Measurements from ENCODE around the gene FAM83D. TPM values are rescaled to one million over a fixed set of nuclear protein-coding genes. Genes with fewer than 3 reads are reported as not detected.

FAM83D gene
- total RNA-seq, 4 donors from 2014 or later, result 0.93 to 3.2 (median 1.3) TPM

GRCh38 chr20:38883081-38883980 lies 42.9 kb upstream of the FAM83D start:
- DNase-seq (ENCODE audit: low spot score) (no peak), ATAC-seq (ENCODE audit: low FRiP score) (no peak)
- TF ChIP-seq, protein P1, sequence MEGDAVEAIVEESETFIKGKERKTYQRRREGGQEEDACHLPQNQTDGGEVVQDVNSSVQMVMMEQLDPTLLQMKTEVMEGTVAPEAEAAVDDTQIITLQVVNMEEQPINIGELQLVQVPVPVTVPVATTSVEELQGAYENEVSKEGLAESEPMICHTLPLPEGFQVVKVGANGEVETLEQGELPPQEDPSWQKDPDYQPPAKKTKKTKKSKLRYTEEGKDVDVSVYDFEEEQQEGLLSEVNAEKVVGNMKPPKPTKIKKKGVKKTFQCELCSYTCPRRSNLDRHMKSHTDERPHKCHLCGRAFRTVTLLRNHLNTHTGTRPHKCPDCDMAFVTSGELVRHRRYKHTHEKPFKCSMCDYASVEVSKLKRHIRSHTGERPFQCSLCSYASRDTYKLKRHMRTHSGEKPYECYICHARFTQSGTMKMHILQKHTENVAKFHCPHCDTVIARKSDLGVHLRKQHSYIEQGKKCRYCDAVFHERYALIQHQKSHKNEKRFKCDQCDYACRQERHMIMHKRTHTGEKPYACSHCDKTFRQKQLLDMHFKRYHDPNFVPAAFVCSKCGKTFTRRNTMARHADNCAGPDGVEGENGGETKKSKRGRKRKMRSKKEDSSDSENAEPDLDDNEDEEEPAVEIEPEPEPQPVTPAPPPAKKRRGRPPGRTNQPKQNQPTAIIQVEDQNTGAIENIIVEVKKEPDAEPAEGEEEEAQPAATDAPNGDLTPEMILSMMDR (IDR thresholded peaks at IDR 0.05), result no peak

- ATAC-seq (ENCODE audit: low FRiP score), result no peak
- TF ChIP-seq, protein P1 (IDR thresholded peaks at IDR 0.05), result no peak
- DNase-seq (ENCODE audit: low spot score), result no peak
Measured at GRCh38 chr20:38883981-38884733, 42.1 kb upstream of the FAM83D start.

GRCh38 chr20:38885357-38885756 lies 40.9 kb upstream of the FAM83D start:
- ATAC-seq (ENCODE audit: low FRiP score) (no peak), DNase-seq (ENCODE audit: low spot score) (no peak)
- TF ChIP-seq, protein P1 (IDR thresholded peaks at IDR 0.05), result no peak

- ATAC-seq (ENCODE audit: low FRiP score) (no peak), DNase-seq (ENCODE audit: low spot score) (no peak)
- TF ChIP-seq, protein P1 (IDR thresholded peaks at IDR 0.05), result no peak
Measured at GRCh38 chr20:38888059-38888831, 38.0 kb upstream of the FAM83D start.

DNA sequence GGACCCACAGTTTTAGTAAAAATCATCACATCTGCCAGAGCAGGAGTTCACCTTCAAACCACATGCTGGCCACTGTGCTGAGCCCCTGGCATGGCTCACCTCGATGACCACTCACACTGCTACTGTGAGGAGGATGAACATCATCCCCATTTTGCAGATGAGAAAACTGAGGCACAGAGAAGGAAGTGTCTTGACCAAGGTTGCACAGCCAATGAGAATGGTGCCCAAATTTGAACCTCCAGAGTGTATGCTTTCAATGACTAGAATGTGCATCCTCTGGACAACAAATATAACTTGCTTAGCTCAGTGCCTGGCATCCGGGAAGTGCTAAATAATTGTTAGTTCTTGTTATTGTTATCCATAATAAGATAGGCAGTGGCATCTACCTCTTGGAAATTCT lies 37.2 kb upstream of the FAM83D start:
- no peak for DNase-seq (ENCODE audit: low spot score)
- no peak for ATAC-seq (ENCODE audit: low FRiP score)
- TF ChIP-seq, protein P1 (IDR thresholded peaks at IDR 0.05), result no peak

DNA sequence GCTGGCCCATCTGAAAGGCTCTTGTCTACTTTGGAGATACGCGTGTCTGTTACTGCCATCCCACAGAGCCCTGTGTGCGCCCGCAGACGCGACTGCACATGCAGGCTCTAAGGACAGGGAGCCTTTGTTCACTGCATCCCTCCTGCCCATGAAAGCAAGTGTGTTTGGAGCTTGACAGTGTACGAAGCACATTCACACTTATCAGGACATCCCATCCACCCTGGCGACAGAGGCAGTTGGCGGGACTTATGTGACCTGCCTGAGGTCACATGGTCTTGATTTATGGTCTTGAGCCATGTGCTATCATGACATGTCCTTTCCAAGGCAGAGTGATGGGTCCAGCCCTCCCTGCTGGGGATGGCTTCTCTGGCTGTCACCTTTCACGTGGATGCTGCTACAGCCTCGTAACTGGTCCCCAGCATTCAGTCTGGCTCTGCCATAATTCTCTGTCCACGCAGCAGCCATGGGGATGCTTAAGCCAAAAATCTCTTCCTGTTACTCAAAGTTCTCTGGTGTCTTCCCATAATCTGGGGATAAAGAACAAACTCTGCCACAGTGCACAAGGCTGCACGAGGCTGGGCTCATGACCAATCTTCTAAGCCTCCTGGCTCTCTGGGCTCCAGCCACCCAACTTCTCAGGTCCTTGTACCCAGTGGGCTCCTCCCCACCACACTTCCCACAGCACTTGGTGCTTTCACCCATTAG lies 36.3 kb upstream of the FAM83D start:
- TF ChIP-seq, protein P1 (IDR thresholded peaks at IDR 0.05), result no peak
- DNase-seq (ENCODE audit: low spot score), result no peak
- ATAC-seq (ENCODE audit: low FRiP score), result no peak
